HG02973 (cell line): ENCODE data around the gene TMEM154.

Source experiments
- ATAC-seq: cut with Tn5 transposase; IDR thresholded peaks from one replicate; pipeline ENCODE4 v1.9.1; 2021; ENCODE audit warnings: moderate library complexity; ENCODE audit not compliant: unreplicated experiment

Gene TMEM154

GRCh38 chr4:152697284-152698088, 17.7 kb upstream of the TMEM154 start:
- ATAC-seq, result peak; percentile 1

- ATAC-seq, result peak; percentile 99
These were observed 17.0 kb upstream of the TMEM154 start for GRCh38 chr4:152696764-152697261.

DNA sequence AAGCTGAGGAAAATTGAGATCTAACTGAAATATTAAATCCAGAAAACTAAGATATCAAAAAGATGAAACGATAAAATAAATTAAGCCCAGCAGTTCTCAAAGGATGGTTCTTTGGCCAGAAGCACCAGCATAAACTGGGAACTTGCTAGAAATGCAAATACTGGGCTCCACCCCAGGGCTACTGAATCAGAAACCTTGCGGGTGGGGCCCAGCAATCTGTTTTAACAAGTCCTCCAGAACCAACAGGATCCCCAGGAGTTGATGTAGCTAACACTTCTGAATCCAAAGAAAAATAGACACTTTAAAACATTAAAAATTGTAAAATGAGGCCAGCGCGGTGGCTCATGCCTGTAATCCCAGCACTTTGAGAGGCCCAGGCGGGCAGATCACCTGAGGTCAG, 14.1 kb upstream of the TMEM154 start:
- no peak for ATAC-seq

GRCh38 chr4:152691761-152692160, 12.0 kb upstream of the TMEM154 start:
- ATAC-seq, result no peak

GRCh38 chr4:152690706-152691651, 11.2 kb upstream of the TMEM154 start:
- ATAC-seq, result no peak

DNA sequence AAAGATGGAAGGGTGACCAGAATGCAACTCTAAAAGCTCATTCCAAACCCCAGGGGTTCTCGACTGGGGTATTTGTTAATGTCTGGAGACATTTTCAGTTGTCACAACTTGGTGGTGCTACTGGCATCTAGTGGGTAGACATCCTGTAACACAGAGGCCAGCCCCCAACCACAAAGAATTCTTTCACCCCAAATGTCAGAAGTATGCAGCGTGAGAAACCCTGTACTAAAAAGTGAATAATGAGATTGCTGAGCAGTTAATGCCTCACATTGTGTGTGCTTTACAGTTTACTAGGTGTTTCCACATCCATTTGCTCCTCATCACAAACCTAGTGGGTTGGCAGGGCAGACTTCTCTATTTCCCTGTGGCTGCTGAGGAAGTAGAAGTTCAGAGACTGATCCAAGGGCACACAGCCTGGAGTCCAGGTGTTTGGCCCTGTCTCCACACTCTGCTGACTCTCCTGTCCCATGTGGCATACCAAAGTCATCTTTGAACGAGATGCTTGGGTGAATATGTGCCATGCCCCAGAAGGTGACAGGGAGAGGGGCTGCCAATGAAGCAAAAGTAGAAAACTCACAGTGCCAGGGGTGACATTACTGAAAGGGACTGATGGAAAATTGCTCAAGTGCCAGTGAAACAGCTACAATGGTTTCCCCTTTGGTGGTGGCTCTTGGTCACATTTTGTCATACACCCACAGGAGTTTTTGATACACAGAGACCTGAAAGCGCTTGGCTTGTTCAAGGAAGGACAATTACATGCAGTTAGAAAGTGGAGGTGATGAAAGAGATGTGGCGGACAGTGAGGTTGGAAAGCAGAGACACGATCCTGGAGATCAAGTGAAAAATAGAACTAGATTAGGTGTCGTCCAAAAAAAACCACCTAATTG, 10.1 kb upstream of the TMEM154 start:
- ATAC-seq, result no peak

DNA sequence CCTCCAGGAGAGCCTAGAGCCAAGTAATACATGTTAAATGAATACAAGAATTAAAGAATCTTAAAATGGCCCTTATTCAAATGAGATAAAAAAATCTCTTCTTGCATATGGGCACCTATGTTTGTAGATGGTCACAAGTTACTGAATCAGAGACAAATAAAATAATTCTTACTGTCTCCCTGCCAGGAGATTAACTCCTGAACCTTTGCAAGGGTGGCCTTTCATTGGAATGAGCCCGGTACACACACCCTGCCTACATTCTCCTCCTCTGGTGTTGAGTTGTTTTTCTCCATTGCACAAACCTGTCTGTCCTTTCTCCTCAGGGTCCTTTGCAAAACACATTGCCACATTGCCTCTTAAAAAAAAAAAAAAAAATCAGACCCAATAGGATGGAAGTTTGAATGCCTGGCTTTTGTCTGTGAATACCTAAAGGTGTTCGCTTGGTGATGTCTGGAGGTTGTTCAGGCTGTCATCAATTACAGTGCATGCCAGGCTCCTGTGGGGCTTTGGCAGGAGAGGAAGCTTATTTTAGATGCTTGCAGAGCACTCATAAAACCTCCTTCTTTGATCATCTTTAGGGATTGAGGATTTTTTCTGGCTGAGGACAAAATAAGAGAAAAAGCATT, 8.3 kb upstream of the TMEM154 start:
- ATAC-seq, result no peak

DNA sequence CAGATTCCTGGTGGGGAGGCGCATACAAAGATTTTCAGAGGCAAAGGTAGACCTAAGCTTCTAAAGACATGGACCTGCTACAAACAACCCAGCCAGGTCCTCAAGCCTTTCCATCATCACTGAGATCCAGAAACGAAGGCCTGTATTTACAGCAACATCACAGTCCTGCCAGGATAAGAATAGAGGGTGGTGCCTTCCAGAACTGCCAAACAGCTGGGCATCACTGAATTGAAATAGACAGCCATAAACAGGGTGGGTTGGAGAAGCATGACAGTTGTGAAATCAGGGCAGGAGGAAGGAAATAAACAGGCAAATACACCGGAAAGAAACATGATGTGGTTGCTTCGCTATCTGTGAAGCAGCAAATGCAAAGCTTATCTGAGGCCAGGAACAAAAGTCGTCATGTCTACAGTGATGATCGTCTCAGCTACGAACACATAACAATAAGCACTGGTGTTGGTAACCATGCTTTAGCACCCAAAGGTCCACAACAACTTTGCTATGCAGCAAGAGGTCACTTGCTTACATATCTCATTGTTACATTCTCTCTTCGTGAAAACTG, 6.7 kb upstream of the TMEM154 start:
- ATAC-seq, result no peak

- no peak for ATAC-seq
These were observed 4.8 kb upstream of the TMEM154 start for GRCh38 chr4:152684587-152684986.

GRCh38 chr4:152684007-152684406, 4.2 kb upstream of the TMEM154 start:
- peak; percentile 37 for ATAC-seq

DNA sequence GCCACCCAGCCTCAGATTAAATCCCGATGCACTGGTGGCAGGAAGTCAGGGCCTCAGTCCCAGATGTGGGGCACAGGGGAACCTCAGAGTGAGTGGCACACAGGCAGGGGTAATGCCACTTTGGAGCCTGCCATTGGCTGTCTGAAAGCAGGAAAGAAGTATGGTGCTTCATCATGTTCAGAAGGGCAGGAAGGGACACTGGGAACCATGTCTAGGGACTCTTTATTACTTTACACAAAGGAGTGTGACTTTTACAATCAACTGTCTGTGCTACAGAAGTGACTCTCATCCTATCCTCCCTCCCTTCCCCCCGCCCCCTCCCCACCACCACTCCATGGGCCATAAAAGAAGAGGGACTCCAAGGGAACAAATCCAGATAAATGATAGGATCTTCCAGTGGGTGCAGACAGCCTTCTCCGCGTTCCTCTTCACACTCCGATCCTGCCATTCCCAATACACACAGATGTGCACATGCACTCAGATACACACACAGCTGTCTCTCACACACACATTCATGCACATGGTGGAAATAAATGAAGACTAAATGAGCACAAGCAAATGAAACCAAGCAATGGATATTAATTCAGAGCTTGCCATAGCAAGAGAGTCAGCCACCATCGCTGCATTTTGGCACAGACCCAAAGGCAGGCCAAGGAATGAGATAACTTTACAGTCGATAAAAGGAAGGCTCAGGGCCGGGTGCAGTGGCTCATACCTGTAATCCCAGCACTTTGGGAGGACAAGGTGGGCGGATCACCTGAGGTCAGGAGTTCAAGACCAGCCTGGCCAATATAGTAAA, 2.5 kb upstream of the TMEM154 start:
- ATAC-seq, result no peak

DNA sequence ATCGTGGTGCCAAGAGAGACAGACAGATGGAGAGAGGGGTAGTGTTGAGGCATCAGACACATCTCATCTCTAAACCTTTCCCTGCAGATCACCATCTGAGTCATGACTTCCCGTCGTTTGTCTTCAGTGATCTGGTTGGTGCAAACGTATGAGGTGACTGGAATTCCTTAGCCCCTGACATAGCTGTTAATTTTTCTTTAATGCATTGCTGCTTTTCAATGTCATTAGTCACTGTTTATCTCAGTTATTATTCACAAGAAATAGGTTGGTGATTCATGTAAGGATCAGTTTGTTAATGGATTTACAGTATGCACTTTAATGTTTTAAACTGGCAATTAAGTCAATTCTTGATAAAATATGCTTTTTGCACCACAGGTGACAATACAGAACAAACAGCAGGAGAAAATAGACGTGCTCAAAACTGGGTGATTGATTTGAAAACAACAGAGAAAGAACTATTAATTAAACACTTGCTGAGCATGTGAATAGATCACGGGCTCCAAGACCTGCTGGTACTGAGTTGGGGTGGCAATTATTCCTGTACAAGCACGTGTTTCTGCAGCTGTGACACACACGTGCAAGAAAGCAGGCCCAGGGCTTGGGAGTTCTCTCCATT, 1.3 kb upstream of the TMEM154 start:
- ATAC-seq, result no peak

DNA sequence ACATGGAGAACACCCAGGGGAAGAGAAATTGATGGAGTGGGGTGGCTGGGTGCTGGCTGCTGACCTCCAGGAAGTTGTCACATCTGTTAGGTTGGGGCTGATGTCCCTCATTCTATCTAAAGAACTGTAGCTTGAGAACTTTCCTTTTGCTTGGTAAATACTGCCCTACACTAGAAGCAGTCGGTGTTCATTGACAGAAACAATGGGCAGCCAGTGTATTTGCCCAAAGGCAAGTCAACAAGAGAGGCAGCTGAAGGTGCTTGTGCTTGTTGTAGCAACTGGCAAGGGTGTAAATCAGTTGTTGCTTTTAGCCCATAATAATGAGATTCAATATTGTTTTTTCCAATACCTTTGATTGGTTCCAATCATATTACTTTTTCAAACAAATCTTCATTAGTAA, 956 bp downstream of the TMEM154 start:
- no peak for ATAC-seq

- no peak for ATAC-seq
These were observed 2.7 kb downstream of the TMEM154 start for GRCh38 chr4:152677117-152677516.

GRCh38 chr4:152676052-152676854, 3.5 kb downstream of the TMEM154 start:
- ATAC-seq, result no peak

GRCh38 chr4:152674359-152674758, 5.4 kb downstream of the TMEM154 start:
- no peak for ATAC-seq

DNA sequence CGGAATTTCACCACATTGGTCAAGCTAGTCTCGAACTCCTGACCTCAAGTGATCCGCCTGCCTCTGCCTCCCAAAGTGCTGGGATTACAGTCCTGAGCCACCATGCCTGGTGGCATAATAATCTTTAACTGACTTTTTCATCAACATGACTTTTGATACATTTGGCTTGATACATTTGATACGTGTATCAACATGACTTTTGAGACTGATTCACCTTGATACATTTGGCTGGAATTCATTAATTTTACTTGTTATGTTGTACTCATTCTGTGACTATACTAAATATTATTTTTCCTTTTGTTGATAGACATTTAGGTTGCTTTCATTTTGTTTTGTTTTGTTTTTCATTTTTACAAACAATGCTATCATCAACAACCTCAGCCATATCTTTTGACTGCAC, 6.3 kb downstream of the TMEM154 start:
- ATAC-seq, result no peak
